B cell (primary cell): ENCODE results near the gene KPNA4. TPM values are rescaled to one million over a fixed set of nuclear protein-coding genes. Genes with fewer than 3 reads are reported as not detected.

ENCODE experiments used
- ATAC-seq: fragments of 200-7000 bp; cut with Tn5 transposase; one replicate; pipeline ENCODE4 v1.10.0; 2021; ENCODE audit warnings: low read depth, mild to moderate bottlenecking, moderate number of reproducible peaks, moderate library complexity
- CTCF ChIA-PET: fragments of 350-600 bp; sonication (Branson Sonifier 250); formaldehyde crosslinking; loops from one replicate; lab custom pipeline; 2021; ENCODE audit warnings: antibody characterized with exemption, inconsistent platforms; lab: Charles Lee
- POLR2A ChIA-PET: fragments of 350-600 bp; sonication (Branson Sonifier 250); formaldehyde crosslinking; loops from one replicate; lab custom pipeline; 2021; ENCODE audit warnings: antibody characterized with exemption; lab: Charles Lee
- DNase-seq: peaks from one replicate; pipeline ENCODE4 v3.0.0; 2013
- H2AFZ ChIP-seq: 2 replicates; pipeline ENCODE4 v1.6.1; 2012; ENCODE audit warnings: mild to moderate bottlenecking, low read depth, low read length; ENCODE audit not compliant: insufficient read depth, poor library complexity, severe bottlenecking
- H3K27ac ChIP-seq, 2 donors: 1 replicate in 1 of 2; 2 replicates in 1 of 2; pipeline ENCODE4 v1.5.1; 2012 to 2013; ENCODE audit warnings: low read length in 2 of 2, mild to moderate bottlenecking in 2 of 2, moderate library complexity in 1 of 2
- H3K27me3 ChIP-seq, 4 experiments: fragments of 200-600 bp in 1 of 4; sonication (generic) in 1 of 4; replicated peaks in 1 of 4; 1 replicate in 2 of 4; 2 replicates in 2 of 4; pipeline versions ENCODE4 v1.6.1 to v1.7.0; 2013 to 2016; ENCODE audit warnings: low read length in 3 of 4, mild to moderate bottlenecking in 2 of 4, mixed read lengths in 1 of 4, moderate library complexity in 1 of 4; ENCODE audit not compliant: insufficient read depth in 4 of 4, control insufficient read depth in 3 of 4; ENCODE audit errors: control extremely low read depth in 1 of 4
- H3K36me3 ChIP-seq, 2 experiments: replicated peaks in 1 of 2; 1 replicate in 1 of 2; 2 replicates in 1 of 2; pipeline versions ENCODE4 v1.6.1 to v1.7.1; 2013; ENCODE audit warnings: low read length in 1 of 2; ENCODE audit not compliant: insufficient read depth in 2 of 2, control insufficient read depth in 1 of 2; ENCODE audit errors: control extremely low read depth in 1 of 2, extremely low read depth in 1 of 2
- H3K4me1 ChIP-seq, 2 donors: fragments of 200-600 bp in 1 of 2; sonication (generic) in 1 of 2; 1 replicate in 1 of 2; 2 replicates in 1 of 2; pipeline versions ENCODE4 v1.5.1 to v1.6.1; 2013 to 2017; ENCODE audit warnings: low read length in 2 of 2; ENCODE audit not compliant: control insufficient read depth in 2 of 2, insufficient read depth in 2 of 2
- H3K4me2 ChIP-seq: replicated peaks from 2 replicates; pipeline ENCODE3; 2012; ENCODE audit warnings: mild to moderate bottlenecking, low read depth, low read length; ENCODE audit not compliant: poor library complexity, severe bottlenecking
- H3K4me3 ChIP-seq, 5 experiments: fragments of 200-600 bp in 1 of 5; sonication (generic) in 1 of 5; 1 replicate in 3 of 5; 2 replicates in 2 of 5; pipeline versions ENCODE4 v1.5.1 to v1.7.0; 2011 to 2016; ENCODE audit warnings: low read length in 4 of 5, mild to moderate bottlenecking in 4 of 5, low read depth in 2 of 5, control low read depth in 1 of 5, moderate library complexity in 1 of 5; ENCODE audit not compliant: insufficient read depth in 1 of 5; ENCODE audit errors: control extremely low read depth in 1 of 5, extremely low read depth in 1 of 5
- H3K79me2 ChIP-seq: fragments of 200-600 bp; sonication (generic); one replicate; pipeline ENCODE4 v1.6.0; 2016; ENCODE audit warnings: low read length; ENCODE audit not compliant: control insufficient read depth, insufficient read depth
- H3K9ac ChIP-seq: fragments of 200-600 bp; sonication (generic); 2 replicates; pipeline ENCODE4 v1.6.1; 2017; ENCODE audit warnings: mild to moderate bottlenecking, low read length, moderate library complexity
- H3K9me3 ChIP-seq, 3 donors: one replicate each; pipeline versions ENCODE4 v1.6.1 to v1.7.1; 2013; ENCODE audit warnings: low read length in 2 of 3; ENCODE audit not compliant: control insufficient read depth in 2 of 3, insufficient read depth in 1 of 3; ENCODE audit errors: control extremely low read depth in 1 of 3
- H4K20me1 ChIP-seq: 2 replicates; pipeline ENCODE4 v1.6.0; 2012; ENCODE audit warnings: mild to moderate bottlenecking, low read length; ENCODE audit not compliant: insufficient read depth, control insufficient read depth, poor library complexity, severe bottlenecking
- H3K27ac Mint-ChIP-seq: one replicate; pipeline ENCODE4 v1.8.0; 2021; ENCODE audit warnings: mixed read lengths
- H3K27me3 Mint-ChIP-seq: one replicate; pipeline ENCODE4 v1.8.0; 2021; ENCODE audit warnings: mixed read lengths
- H3K4me1 Mint-ChIP-seq: one replicate; pipeline ENCODE4 v1.8.0; 2021; ENCODE audit warnings: mixed read lengths
- H3K4me3 Mint-ChIP-seq: one replicate; pipeline ENCODE4 v1.8.0; 2021; ENCODE audit warnings: mixed read lengths
- H3K9me3 Mint-ChIP-seq: one replicate; pipeline ENCODE4 v1.8.0; 2022; ENCODE audit warnings: mixed read lengths; ENCODE audit not compliant: insufficient read depth
- EZH2 ChIP-seq: IDR thresholded peaks from 2 replicates; pipeline ENCODE4 v1.6.1; 2012; ENCODE audit warnings: borderline replicate concordance, low read depth, mild to moderate bottlenecking, moderate library complexity, low read length; ENCODE audit not compliant: insufficient read depth, poor library complexity, severe bottlenecking
- WGBS: methylation state at CpG from one replicate; pipeline ENCODE4 v1.1.5; 2013; ENCODE audit warnings: missing lambda C conversion rate; ENCODE audit not compliant: insufficient coverage; 5-methylcytosine and 5-hydroxymethylcytosine counted together
- intact Hi-C: fragments of 100-400 bp; cut with micrococcal nuclease; formaldehyde crosslinking; loops from one replicate; pipeline ENCODE4 v1.10.0; 2022
- polyA plus RNA-seq: library from polyadenylated mRNA; depleted of rRNA; stranded (reverse); fragments of >200 nt; gene quantifications from 2 replicates; pipeline ENCODE4 v1.2.3, GENCODE V29; 2012
- total RNA-seq, 2 donors: library from RNA; stranded (reverse); fragments of 120-200 nt in 1 of 2; gene quantifications; 1 replicate in 1 of 2; 2 replicates in 1 of 2; pipeline versions ENCODE4 v1.2.3 to v1.2.4, GENCODE V29; 2013 to 2022
- TF ChIP-seq, protein P1 (sequence below): fragments of 200-600 bp; IDR thresholded peaks from one replicate; pipeline ENCODE4 v1.8.0; 2022; ENCODE audit warnings: antibody characterized with exemption, mild to moderate bottlenecking

The KPNA4 gene
- total and polyA plus RNA-seq, 2 donors (not counting 1 experiment from before 2014, with no cell fraction given), result 9.6 to 55.1 TPM

DNA sequence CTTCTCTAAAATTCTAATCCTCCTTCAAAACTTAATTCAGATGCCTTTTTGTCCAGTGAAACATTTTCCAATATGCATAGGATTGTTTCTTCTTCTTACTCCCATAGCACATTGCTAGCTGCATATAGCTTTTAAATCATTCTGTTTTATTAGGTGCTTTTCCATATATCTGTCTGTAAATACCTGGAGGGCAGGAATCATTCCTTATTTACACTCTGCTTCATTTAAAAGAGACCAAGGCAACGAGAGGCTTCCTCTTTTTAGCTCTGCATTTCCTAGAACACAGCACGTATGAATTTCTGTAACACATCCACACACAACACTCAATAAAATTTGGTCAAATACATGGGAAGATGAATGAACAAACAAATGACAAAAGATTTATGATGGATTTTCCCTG lies 43.5 kb upstream of the KPNA4 start:
- H3K36me3 ChIP-seq, result no peaks in the 10 kb centered on the region
- ATAC-seq (no peak), DNase-seq (no peak)
- WGBS, result no CpG with 5 or more reads among the region's 2 CpGs
- no peaks in the 10 kb centered on the region for H3K4me1 Mint-ChIP-seq
- no peaks in the 10 kb centered on the region for H3K79me2 ChIP-seq
- intact Hi-C loops, result no loop called here
- H3K9ac ChIP-seq, result no peak overlapping the region
- H3K27me3 Mint-ChIP-seq, result peaks cover 29% of the 10 kb centered on the region
- TF ChIP-seq EZH2, result no peak
- TF ChIP-seq, protein P1, sequence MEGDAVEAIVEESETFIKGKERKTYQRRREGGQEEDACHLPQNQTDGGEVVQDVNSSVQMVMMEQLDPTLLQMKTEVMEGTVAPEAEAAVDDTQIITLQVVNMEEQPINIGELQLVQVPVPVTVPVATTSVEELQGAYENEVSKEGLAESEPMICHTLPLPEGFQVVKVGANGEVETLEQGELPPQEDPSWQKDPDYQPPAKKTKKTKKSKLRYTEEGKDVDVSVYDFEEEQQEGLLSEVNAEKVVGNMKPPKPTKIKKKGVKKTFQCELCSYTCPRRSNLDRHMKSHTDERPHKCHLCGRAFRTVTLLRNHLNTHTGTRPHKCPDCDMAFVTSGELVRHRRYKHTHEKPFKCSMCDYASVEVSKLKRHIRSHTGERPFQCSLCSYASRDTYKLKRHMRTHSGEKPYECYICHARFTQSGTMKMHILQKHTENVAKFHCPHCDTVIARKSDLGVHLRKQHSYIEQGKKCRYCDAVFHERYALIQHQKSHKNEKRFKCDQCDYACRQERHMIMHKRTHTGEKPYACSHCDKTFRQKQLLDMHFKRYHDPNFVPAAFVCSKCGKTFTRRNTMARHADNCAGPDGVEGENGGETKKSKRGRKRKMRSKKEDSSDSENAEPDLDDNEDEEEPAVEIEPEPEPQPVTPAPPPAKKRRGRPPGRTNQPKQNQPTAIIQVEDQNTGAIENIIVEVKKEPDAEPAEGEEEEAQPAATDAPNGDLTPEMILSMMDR, result no peak
- CTCF ChIA-PET, result no interaction called here
- H3K4me3 Mint-ChIP-seq, result no peak overlapping the region
- H3K27me3 ChIP-seq, result peaks cover 0 to 3% (median 0%) of the 10 kb centered on the region in 4 experiments
- H3K4me1 ChIP-seq, result no peaks in the 10 kb centered on the region
- H3K4me3 ChIP-seq, result no peak overlapping the region
- H3K9me3 Mint-ChIP-seq, result peaks cover 2% of the 10 kb centered on the region
- peaks cover 0 to 3% (median 0%) of the 10 kb centered on the region in 3 donors for H3K9me3 ChIP-seq
- no peak overlapping the region for H2AFZ ChIP-seq
- no peak overlapping the region for H3K4me2 ChIP-seq
- no peak overlapping the region for H3K27ac Mint-ChIP-seq
- H3K27ac ChIP-seq, result no peak overlapping the region
- POLR2A ChIA-PET, result no interaction called here
- H4K20me1 ChIP-seq, result no peaks in the 10 kb centered on the region

GRCh38 chr3:160607826-160608225 lies 42.5 kb upstream of the KPNA4 start:
- Histone ChIP-seq H3K9ac (no peak overlapping the region), H3K4me1 (no peaks in the 10 kb centered on the region), H3K4me3 (no peak overlapping the region), H3K36me3 (no peaks in the 10 kb centered on the region), H3K79me2 (no peaks in the 10 kb centered on the region), H3K27ac (no peak overlapping the region), H2AFZ (no peak overlapping the region), H3K27me3 (no peaks in the 10 kb centered on the region), H3K9me3 (peaks cover 0 to 3% (median 0%) of the 10 kb centered on the region in 3 donors), H4K20me1 (no peaks in the 10 kb centered on the region), H3K4me2 (no peak overlapping the region)
- ATAC-seq, result no peak
- Mint-ChIP-seq H3K27ac (no peak overlapping the region), H3K4me1 (no peaks in the 10 kb centered on the region), H3K4me3 (no peak overlapping the region), H3K9me3 (peaks cover 2% of the 10 kb centered on the region), H3K27me3 (peaks cover 29% of the 10 kb centered on the region)
- POLR2A ChIA-PET, result no interaction called here
- DNase-seq, result no peak
- 89% methylated on average over 2 of the region's 3 CpGs for WGBS
- CTCF ChIA-PET, result no interaction called here
- intact Hi-C loops, result no loop called here
- TF ChIP-seq EZH2, result no peak
- TF ChIP-seq, protein P1, result no peak
